A673 (cell line): ENCODE measurements around the gene ABCD3. TPM values are rescaled to one million over a fixed set of nuclear protein-coding genes. Genes with fewer than 3 reads are reported as not detected.

Experiments
- BruUV-seq: library from RNA; stranded (reverse); fragments of 400-500 nt; replicated peaks from 2 replicates; lab custom pipeline; 2021; lab: Mats Ljungman, UMichigan
- CTCF ChIA-PET: fragments of 300-600 bp; sonication (Branson Sonifier 250); formaldehyde crosslinking; loops from one replicate; lab custom pipeline; 2022; ENCODE audit warnings: antibody characterized with exemption; lab: Charles Lee
- POLR2A ChIA-PET: fragments of 300-600 bp; sonication (Branson Sonifier 250); formaldehyde crosslinking; loops from one replicate; lab custom pipeline; 2022; ENCODE audit warnings: antibody characterized with exemption; ENCODE audit not compliant: low non-redundant PET; lab: Charles Lee
- DNase-seq: peaks from one replicate; pipeline ENCODE4 v3.0.0-alpha.2; 2015; ENCODE audit warnings: low spot score
- H3K27ac ChIP-seq: fragments of 200-600 bp; sonication (generic); 2 replicates; pipeline ENCODE4 v1.5.1; 2016; ENCODE audit warnings: mixed run types, low read depth, mild to moderate bottlenecking, mixed read lengths, antibody characterized with exemption, low read length; ENCODE audit not compliant: poor library complexity, severe bottlenecking
- H3K27me3 ChIP-seq: fragments of 200-600 bp; sonication (generic); replicated peaks from 2 replicates; pipeline ENCODE4 v1.6.1; 2017; ENCODE audit warnings: mixed run types, low read depth, mild to moderate bottlenecking, mixed read lengths, antibody characterized with exemption, low read length; ENCODE audit not compliant: insufficient read depth, poor library complexity
- H3K36me3 ChIP-seq: fragments of 200-600 bp; sonication (generic); 2 replicates; pipeline ENCODE4 v1.6.1; 2016; ENCODE audit warnings: mixed run types, mild to moderate bottlenecking, mixed read lengths, antibody characterized with exemption, low read length; ENCODE audit not compliant: insufficient read depth, poor library complexity, severe bottlenecking
- H3K4me1 ChIP-seq: fragments of 200-600 bp; sonication (generic); 2 replicates; pipeline ENCODE4 v1.6.1; 2017; ENCODE audit warnings: mixed run types, mild to moderate bottlenecking, mixed read lengths, antibody characterized with exemption, low read length; ENCODE audit not compliant: insufficient read depth, poor library complexity, severe bottlenecking
- H3K4me3 ChIP-seq: fragments of 200-600 bp; sonication (generic); 2 replicates; pipeline ENCODE4 v1.5.1; 2016; ENCODE audit warnings: low read depth, mixed run types, mild to moderate bottlenecking, mixed read lengths, low read length; ENCODE audit not compliant: poor library complexity, severe bottlenecking
- H3K9me3 ChIP-seq: fragments of 200-600 bp; sonication (generic); 2 replicates; pipeline ENCODE4 v1.6.1; 2016; ENCODE audit warnings: mixed run types, low read depth, mild to moderate bottlenecking, mixed read lengths, antibody characterized with exemption, low read length; ENCODE audit not compliant: poor library complexity, severe bottlenecking
- CTCF ChIP-seq: fragments of 300-800, 200-600 bp; sonication (generic); conservative IDR thresholded peaks from 2 replicates; pipeline ENCODE4 v1.5.1; 2017; ENCODE audit warnings: low read depth, mild to moderate bottlenecking, antibody characterized with exemption, low read length, moderate library complexity, mixed read lengths
- EZH2 ChIP-seq: fragments of 200-600 bp; sonication (generic); IDR thresholded peaks from 2 replicates; pipeline ENCODE4 v1.6.1; 2017; ENCODE audit warnings: borderline replicate concordance, low read depth, mild to moderate bottlenecking, mixed read lengths, antibody characterized with exemption, low read length; ENCODE audit not compliant: poor library complexity, severe bottlenecking
- intact Hi-C: fragments of 100-400 bp; cut with micrococcal nuclease; formaldehyde crosslinking; loops from one replicate; pipeline ENCODE4 v1.10.0; 2022; ENCODE audit not compliant: unreplicated experiment
- total RNA-seq: library from RNA; stranded (reverse); gene quantifications from 2 replicates; pipeline ENCODE4 v1.2.3, GENCODE V29; 2021

Gene ABCD3
- total RNA-seq, 1 experiment from 2014 or later: 65.0 TPM

- POLR2A ChIA-PET: no interaction called here
- H3K27ac ChIP-seq: no peak overlapping the region
Observed at GRCh38 chr1:94553931-94554330, 135.7 kb downstream of the ABCD3 start.

GRCh38 chr1:94554580-94554979 is 136.4 kb downstream of the ABCD3 start:
- H3K9me3 ChIP-seq: no peaks in the 10 kb centered on the region
- H3K27me3 ChIP-seq: no peaks in the 10 kb centered on the region
- BruUV-seq: no TSS peak
- H3K4me1 ChIP-seq: peaks cover 4% of the 10 kb centered on the region
- no peaks in the 10 kb centered on the region for H3K36me3 ChIP-seq
- intact Hi-C loops: no loop called here
- no peak overlapping the region for H3K4me3 ChIP-seq
- ChIA-PET POLR2A (no interaction called here), CTCF (no interaction called here)
- no peak overlapping the region for H3K27ac ChIP-seq
- DNase-seq: no peak
- TF ChIP-seq CTCF (no peak), EZH2 (no peak)

More at GRCh38 chr1:94553931-94554330, 135.7 kb downstream of the ABCD3 start:
- TF ChIP-seq CTCF: no peak
- no peak for TF ChIP-seq EZH2
- Histone ChIP-seq H3K4me1 (peaks cover 4% of the 10 kb centered on the region), H3K4me3 (no peak overlapping the region), H3K27me3 (no peaks in the 10 kb centered on the region), H3K9me3 (no peaks in the 10 kb centered on the region), H3K36me3 (no peaks in the 10 kb centered on the region)
- no peak for DNase-seq
- no TSS peak for BruUV-seq
- CTCF ChIA-PET: no interaction called here
- intact Hi-C loops: no loop called here

GRCh38 chr1:94555091-94555490 is 136.9 kb downstream of the ABCD3 start:
- peaks cover 4% of the 10 kb centered on the region for H3K4me1 ChIP-seq
- CTCF ChIA-PET: no interaction called here

More at GRCh38 chr1:94555091-94555490, 136.9 kb downstream of the ABCD3 start:
- Histone ChIP-seq H3K27me3 (no peaks in the 10 kb centered on the region), H3K9me3 (no peaks in the 10 kb centered on the region), H3K27ac (no peak overlapping the region), H3K4me3 (no peak overlapping the region), H3K36me3 (no peaks in the 10 kb centered on the region)
- POLR2A ChIA-PET: no interaction called here
- no peak for TF ChIP-seq CTCF
- no peak for TF ChIP-seq EZH2
- no TSS peak for BruUV-seq
- DNase-seq: no peak
- intact Hi-C loops: no loop called here
